ENCODE results near the gene ASF1A.

GRCh38 chr6:118877806-118878205 is 16.1 kb upstream of the ASF1A start:
- TF ChIP-seq POLR2AphosphoS5 (IDR thresholded peaks at IDR 0.05; ENCODE audit: low read depth, low read length) (no peak), CTCF (IDR thresholded peaks at IDR 0.05) (no peak), USF2 (IDR thresholded peaks at IDR 0.05; ENCODE audit: borderline replicate concordance, low read depth, low read length) (no peak), MXI1 (IDR thresholded peaks at IDR 0.05; ENCODE audit: low read depth, low read length) (no peak), NFIC (IDR thresholded peaks at IDR 0.05; ENCODE audit: borderline replicate concordance) (no peak), MEF2A (IDR thresholded peaks at IDR 0.05; ENCODE audit: borderline replicate concordance, low read depth) (no peak), REST (IDR thresholded peaks at IDR 0.05; ENCODE audit: low read depth, low read length) (no peak), FOSL2 (IDR thresholded peaks at IDR 0.05; ENCODE audit: borderline replicate concordance, low read depth) (no peak), CHD2 (IDR thresholded peaks at IDR 0.05; ENCODE audit: low read length, partially characterized antibody) (no peak), EP300 (IDR thresholded peaks at IDR 0.05; ENCODE audit: borderline replicate concordance in 1 of 2, low read depth in 1 of 2, low read length in 1 of 2) (no peak), RXRA (IDR thresholded peaks at IDR 0.05; ENCODE audit: borderline replicate concordance, low read depth) (no peak), RAD21 (IDR thresholded peaks at IDR 0.05; ENCODE audit: low read length) (no peak), MAX (IDR thresholded peaks at IDR 0.05; ENCODE audit: low read depth) (no peak)
